Spleen (tissue), 11 donors: Measurements from ENCODE around the gene PPP1R9A. TPM values are rescaled to one million over a fixed set of nuclear protein-coding genes. Genes with fewer than 3 reads are reported as not detected.

Experiments
- DNase-seq: peaks from one replicate; pipeline ENCODE4 v3.0.0-alpha.2; 2020
- H3K27ac ChIP-seq, 8 donors: fragments of 200-600 bp; sonication (generic) in 7 of 8; 1 replicate in 4 of 8; 2 replicates in 4 of 8; pipeline versions ENCODE4 v1.5.0 to v1.8.0; 2016 to 2021; ENCODE audit warnings: inconsistent platforms in 4 of 8, mild to moderate bottlenecking in 4 of 8, moderate library complexity in 1 of 8
- H3K27me3 ChIP-seq, 7 donors: fragments of 200-600 bp; sonication (generic) in 6 of 7; replicated peaks in 1 of 7; 1 replicate in 4 of 7; 2 replicates in 3 of 7; pipeline versions ENCODE4 v1.5.0 to v1.8.0; 2016 to 2021; ENCODE audit warnings: inconsistent platforms in 3 of 7, mild to moderate bottlenecking in 1 of 7
- H3K36me3 ChIP-seq, 6 donors: fragments of 200-600 bp; sonication (generic) in 5 of 6; 1 replicate in 4 of 6; 2 replicates in 2 of 6; pipeline versions ENCODE4 v1.5.0 to v1.8.0; 2016 to 2021; ENCODE audit warnings: inconsistent platforms in 2 of 6
- H3K4me1 ChIP-seq, 6 donors: fragments of 200-600 bp; sonication (generic) in 5 of 6; 1 replicate in 3 of 6; 2 replicates in 3 of 6; pipeline versions ENCODE4 v1.5.0 to v1.8.0; 2016 to 2021; ENCODE audit warnings: inconsistent platforms in 3 of 6
- H3K4me3 ChIP-seq, 8 donors: fragments of 200-600 bp; sonication (generic) in 7 of 8; 1 replicate in 4 of 8; 2 replicates in 4 of 8; pipeline versions ENCODE4 v1.5.0 to v1.8.0; 2016 to 2021; ENCODE audit warnings: inconsistent platforms in 4 of 8, mild to moderate bottlenecking in 4 of 8, moderate library complexity in 2 of 8
- H3K9me3 ChIP-seq, 8 donors: fragments of 200-600 bp; sonication (generic) in 7 of 8; 1 replicate in 4 of 8; 2 replicates in 4 of 8; pipeline versions ENCODE4 v1.5.0 to v1.8.0; 2016 to 2021; ENCODE audit warnings: inconsistent platforms in 4 of 8
- POLR2A ChIP-seq, 3 donors: fragments of 450-650 bp; IDR thresholded peaks; one replicate each; pipeline ENCODE4 v1.5.1; 2017; ENCODE audit warnings: antibody characterized with exemption in 3 of 3, mild to moderate bottlenecking in 1 of 3
- POLR2AphosphoS5 ChIP-seq, 3 donors: sonication (generic); formaldehyde crosslinking; IDR thresholded peaks; one replicate each; pipeline ENCODE4 v1.5.1; 2017; ENCODE audit warnings: antibody characterized with exemption in 3 of 3
- WGBS, 5 donors: extraction: QIAGEN DNeasy Blood & Tissue Kit in 3 of 5; methylation state at CpG; one replicate each; pipeline versions ENCODE4 v1.1.5 to v1.1.7; 2013 to 2018; 5-methylcytosine and 5-hydroxymethylcytosine counted together
- intact Hi-C: fragments of 100-400 bp; cut with DNase I; formaldehyde crosslinking; loops from one replicate; pipeline ENCODE4 v1.15.0; 2023; ENCODE audit warnings: low total_unique reads
- polyA plus RNA-seq, 3 donors: library from polyadenylated mRNA; stranded (reverse); fragments of 200-250 nt; gene quantifications; one replicate each; pipeline ENCODE4 v1.2.1, GENCODE V29; 2013
- total RNA-seq, 7 donors: library from RNA; depleted of rRNA in 3 of 7; stranded (reverse); fragments of >200 nt in 3 of 7; fragmentation: NEBNext Ultra II Directional in 4 of 7; extraction: Animal tissue kit (Norgen Biotek cat#: 25700) in 4 of 7; gene quantifications; one replicate each; pipeline versions ENCODE4 v1.1.0 to v1.2.1, GENCODE V29; 2016 to 2021
- TF ChIP-seq, protein P1 (sequence below), 11 experiments: fragments of 200-600 bp in 7 of 11; fragments of 450-650 bp in 4 of 11; sonication (generic) in 4 of 11; IDR thresholded peaks in 8 of 11; conservative IDR thresholded peaks in 3 of 11; 1 replicate in 7 of 11; 2 replicates in 4 of 11; pipeline versions ENCODE4 v1.4.0 to v1.8.0; 2016 to 2021; ENCODE audit warnings: antibody characterized with exemption in 11 of 11, inconsistent platforms in 4 of 11, mild to moderate bottlenecking in 1 of 11
- donor health status: healthy with polysubstance abuse.
- donor health status: DM: no; HTN: no; CAD: no; lungs with moderate emphysema.
- donor health status: DM: no; HTN: no; CAD: no.
- donor health status: Bipolar disorder and iron deficiency.
- donor health status: healthy.
- donor health status: DM: no; HTN: no; CAD: no.
- donor health status: DM: yes; HTN: yes; CAD: no.

Gene PPP1R9A
- total and polyA plus RNA-seq, 10 donors, result 0.52 to 24.1 (median 10.9) TPM

DNA sequence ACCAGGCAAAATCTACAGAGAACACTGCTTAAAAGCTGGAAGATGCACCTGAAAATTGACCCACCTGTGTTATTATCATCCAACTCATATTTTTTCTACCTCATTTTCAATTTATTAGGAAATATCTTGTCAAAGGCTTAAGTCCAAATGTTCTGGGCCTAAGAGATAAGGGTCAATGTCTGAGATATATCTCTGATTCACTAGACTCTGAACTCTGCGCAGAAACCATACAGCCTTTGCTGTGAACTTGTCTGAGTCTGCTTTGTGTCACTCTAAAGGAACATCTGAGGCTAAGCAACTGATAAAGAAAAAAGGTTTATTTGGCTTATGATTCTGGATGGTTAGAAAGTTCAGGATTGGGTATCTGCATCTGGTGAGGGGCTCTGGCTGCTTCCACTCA is 413.3 kb downstream of the PPP1R9A start:
- Histone ChIP-seq H3K27ac (no peak overlapping the region), H3K4me3 (no peak overlapping the region), H3K27me3 (peaks cover 0 to 16% (median 0%) of the 10 kb centered on the region in 7 donors), H3K9me3 (no peaks in the 10 kb centered on the region), H3K4me1 (no peaks in the 10 kb centered on the region), H3K36me3 (no peaks in the 10 kb centered on the region)
- DNase-seq, result no peak
- TF ChIP-seq, protein P1, sequence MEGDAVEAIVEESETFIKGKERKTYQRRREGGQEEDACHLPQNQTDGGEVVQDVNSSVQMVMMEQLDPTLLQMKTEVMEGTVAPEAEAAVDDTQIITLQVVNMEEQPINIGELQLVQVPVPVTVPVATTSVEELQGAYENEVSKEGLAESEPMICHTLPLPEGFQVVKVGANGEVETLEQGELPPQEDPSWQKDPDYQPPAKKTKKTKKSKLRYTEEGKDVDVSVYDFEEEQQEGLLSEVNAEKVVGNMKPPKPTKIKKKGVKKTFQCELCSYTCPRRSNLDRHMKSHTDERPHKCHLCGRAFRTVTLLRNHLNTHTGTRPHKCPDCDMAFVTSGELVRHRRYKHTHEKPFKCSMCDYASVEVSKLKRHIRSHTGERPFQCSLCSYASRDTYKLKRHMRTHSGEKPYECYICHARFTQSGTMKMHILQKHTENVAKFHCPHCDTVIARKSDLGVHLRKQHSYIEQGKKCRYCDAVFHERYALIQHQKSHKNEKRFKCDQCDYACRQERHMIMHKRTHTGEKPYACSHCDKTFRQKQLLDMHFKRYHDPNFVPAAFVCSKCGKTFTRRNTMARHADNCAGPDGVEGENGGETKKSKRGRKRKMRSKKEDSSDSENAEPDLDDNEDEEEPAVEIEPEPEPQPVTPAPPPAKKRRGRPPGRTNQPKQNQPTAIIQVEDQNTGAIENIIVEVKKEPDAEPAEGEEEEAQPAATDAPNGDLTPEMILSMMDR (IDR thresholded peaks at IDR 0.05 in 8 of 11, conservative IDR thresholded peaks at IDR 0.05 in 3 of 11), result no peak
- TF ChIP-seq POLR2AphosphoS5 (IDR thresholded peaks at IDR 0.05) (no peak), POLR2A (IDR thresholded peaks at IDR 0.05) (no peak)
- intact Hi-C loops, result no loop called here
- 92 to 94% (median 93%) methylated on average over 1 of the region's 1 CpG for WGBS, 5 donors

DNA sequence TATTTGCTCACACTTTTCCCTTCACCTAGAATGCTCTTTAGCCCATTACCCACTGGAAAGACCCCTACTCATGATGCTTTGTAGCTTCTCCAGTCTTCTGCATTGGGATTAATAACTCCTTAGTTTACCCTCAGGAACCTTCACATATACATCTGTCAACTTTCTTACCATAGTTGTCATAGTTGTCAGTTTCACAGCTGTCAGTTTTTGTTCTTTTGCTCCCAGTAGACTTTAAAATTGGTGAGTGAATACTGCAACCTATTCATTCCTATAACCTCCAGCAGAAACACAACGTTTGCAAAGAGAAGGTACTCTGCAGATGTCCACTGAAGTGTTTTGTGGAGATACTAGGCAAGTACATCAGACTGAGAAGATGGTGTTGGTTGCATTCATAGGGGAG is 414.3 kb downstream of the PPP1R9A start:
- Histone ChIP-seq H3K9me3 (no peaks in the 10 kb centered on the region), H3K27ac (no peak overlapping the region), H3K4me3 (no peak overlapping the region), H3K4me1 (no peaks in the 10 kb centered on the region), H3K27me3 (peaks cover 0 to 16% (median 0%) of the 10 kb centered on the region in 7 donors), H3K36me3 (no peaks in the 10 kb centered on the region)
- 70 to 86% (median 77%) methylated on average over 1 of the region's 1 CpG for WGBS, 5 donors
- intact Hi-C loops, result no loop called here
- DNase-seq, result no peak
- TF ChIP-seq POLR2A (IDR thresholded peaks at IDR 0.05) (no peak), POLR2AphosphoS5 (IDR thresholded peaks at IDR 0.05) (no peak)
- TF ChIP-seq, protein P1 (IDR thresholded peaks at IDR 0.05 in 8 of 11, conservative IDR thresholded peaks at IDR 0.05 in 3 of 11), result no peak

DNA sequence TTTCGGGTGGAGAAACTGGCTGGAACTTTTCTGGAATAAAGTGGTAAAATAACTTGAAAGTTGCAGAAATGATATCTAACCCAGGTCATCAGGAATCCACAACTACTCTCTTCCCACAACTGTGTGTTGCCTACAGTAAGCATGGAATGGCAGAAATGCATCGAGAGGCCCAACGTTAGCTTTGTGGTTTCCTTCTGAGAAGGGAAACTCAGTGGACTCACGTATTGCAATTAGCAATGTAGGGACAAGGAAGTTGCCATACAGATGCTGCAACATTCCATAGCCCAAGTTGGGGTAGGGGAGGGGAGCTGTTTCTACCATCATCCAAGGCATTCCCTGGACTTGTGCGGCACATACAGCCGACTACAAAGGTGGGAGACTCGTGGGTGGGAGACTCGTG is 415.0 kb downstream of the PPP1R9A start:
- no peaks in the 10 kb centered on the region for H3K36me3 ChIP-seq
- no peak overlapping the region for H3K27ac ChIP-seq
- intact Hi-C loops, result no loop called here
- no peak overlapping the region for H3K4me3 ChIP-seq
- peaks cover 0 to 16% (median 0%) of the 10 kb centered on the region in 7 donors for H3K27me3 ChIP-seq
- H3K4me1 ChIP-seq, result no peaks in the 10 kb centered on the region
- 60 to 72% (median 67%) methylated on average over 8 of the region's 8 CpGs for WGBS, 5 donors
- H3K9me3 ChIP-seq, result no peaks in the 10 kb centered on the region
- TF ChIP-seq, protein P1 (IDR thresholded peaks at IDR 0.05 in 8 of 11, conservative IDR thresholded peaks at IDR 0.05 in 3 of 11), result no peak
- TF ChIP-seq POLR2AphosphoS5 (IDR thresholded peaks at IDR 0.05) (no peak), POLR2A (IDR thresholded peaks at IDR 0.05) (no peak)
- no peak for DNase-seq

DNA sequence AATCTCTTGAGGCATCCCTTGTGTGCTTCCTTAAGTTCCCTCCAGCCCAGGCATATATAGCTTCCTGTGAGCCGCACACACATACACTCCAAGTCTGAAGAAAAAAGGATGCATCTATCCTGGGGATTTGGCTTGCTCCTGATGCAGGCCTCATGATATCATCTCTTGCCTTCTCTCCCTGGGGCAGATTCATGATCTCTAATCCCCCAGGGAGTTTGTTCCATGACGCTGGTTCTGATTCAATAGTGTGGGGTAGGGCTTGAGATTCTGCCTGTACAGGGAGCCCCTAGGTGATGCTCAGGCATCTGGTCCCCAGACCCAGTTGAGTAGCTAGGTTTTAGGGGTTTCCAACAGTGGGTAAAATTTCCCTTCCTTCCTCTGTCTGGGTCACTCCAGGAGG is 415.5 kb downstream of the PPP1R9A start:
- TF ChIP-seq, protein P1 (IDR thresholded peaks at IDR 0.05 in 8 of 11, conservative IDR thresholded peaks at IDR 0.05 in 3 of 11), result no peak
- TF ChIP-seq POLR2AphosphoS5 (IDR thresholded peaks at IDR 0.05), result no peak
- TF ChIP-seq POLR2A (IDR thresholded peaks at IDR 0.05), result no peak
- no peak overlapping the region for H3K4me3 ChIP-seq

More for the DNA sequence above, 415.5 kb downstream of the PPP1R9A start:
- DNase-seq, result no peak
- WGBS, 5 donors, result 66 to 76% (median 71%) methylated on average over 2 of the region's 2 CpGs
- Histone ChIP-seq H3K36me3 (no peaks in the 10 kb centered on the region), H3K4me1 (no peaks in the 10 kb centered on the region), H3K27ac (no peak overlapping the region), H3K9me3 (no peaks in the 10 kb centered on the region), H3K27me3 (peaks cover 0 to 16% (median 0%) of the 10 kb centered on the region in 7 donors)
- intact Hi-C loops, result no loop called here
